Measurements from ENCODE around the gene PFKFB4.
A peak's percentile ranks its signal among the peaks of the same experiment; 100 is the strongest.

PFKFB4 gene

GRCh38 chr3:48507256-48508061 lies 49.1 kb downstream of the PFKFB4 start (continued):
- TF ChIP-seq ZNF645 (tag by site-specific recombination; IDR thresholded peaks at IDR 0.05): no peak
- 0 out of 2 replicates have a peak, but pooled peaks have one; percentile 52 for TF ChIP-seq ZXDB (tag by site-specific recombination; IDR thresholded peaks at IDR 0.05)
- TF ChIP-seq AEBP2 (tag by site-specific recombination; IDR thresholded peaks at IDR 0.05; ENCODE audit: borderline replicate concordance): no peak
- TF ChIP-seq ZNF558 (tag by site-specific recombination; IDR thresholded peaks at IDR 0.05): no peak
- TF ChIP-seq ZNF302 (tag by site-specific recombination; IDR thresholded peaks at IDR 0.05; ENCODE audit: low read depth): no peak
- TF ChIP-seq ZNF335 (tag by site-specific recombination; conservative IDR thresholded peaks at IDR 0.05): peak; percentile 65
- TF ChIP-seq SCRT1 (tag by site-specific recombination; IDR thresholded peaks at IDR 0.05; ENCODE audit: borderline replicate concordance): peak; percentile 85
- no peak for TF ChIP-seq ZSCAN18 (tag by site-specific recombination; IDR thresholded peaks at IDR 0.05)
- TF ChIP-seq ZSCAN4 (tag by site-specific recombination; IDR thresholded peaks at IDR 0.05): no peak
- no peak for TF ChIP-seq ZSCAN23 (tag by site-specific recombination; IDR thresholded peaks at IDR 0.05)
- no peak for TF ChIP-seq ZNF133 (tag by site-specific recombination; IDR thresholded peaks at IDR 0.05)
- no peak for TF ChIP-seq HOXA7 (CRISPR knock-in tag; IDR thresholded peaks at IDR 0.05; ENCODE audit: borderline replicate concordance)
- no peak for TF ChIP-seq ZNF776 (tag by site-specific recombination; IDR thresholded peaks at IDR 0.05; ENCODE audit: borderline replicate concordance)
- TF ChIP-seq ZNF138 (tag by site-specific recombination; IDR thresholded peaks at IDR 0.05; ENCODE audit: borderline replicate concordance): no peak
- peak; percentile 22; the same call in 1 of the 2 replicates for TF ChIP-seq OSR2 (tag by site-specific recombination; IDR thresholded peaks at IDR 0.05)
- no peak for TF ChIP-seq ZNF155 (tag by site-specific recombination; IDR thresholded peaks at IDR 0.05)
- no peak for TF ChIP-seq ZNF416 (tag by site-specific recombination; IDR thresholded peaks at IDR 0.05)
- no peak for TF ChIP-seq KLF16 (tag by site-specific recombination; IDR thresholded peaks at IDR 0.05)
- no peak for TF ChIP-seq ZNF561 (tag by site-specific recombination; IDR thresholded peaks at IDR 0.05; ENCODE audit: borderline replicate concordance)
- no peak for TF ChIP-seq ZNF837 (tag by site-specific recombination; IDR thresholded peaks at IDR 0.05)
- TF ChIP-seq ZNF10 (tag by site-specific recombination; IDR thresholded peaks at IDR 0.05): no peak
- no peak for TF ChIP-seq MYNN (tag by site-specific recombination; IDR thresholded peaks at IDR 0.05; ENCODE audit: borderline replicate concordance)
- no peak for TF ChIP-seq BCL11B (tag by site-specific recombination; IDR thresholded peaks at IDR 0.05; ENCODE audit: low read depth)
- no peak for TF ChIP-seq ZNF280D (tag by site-specific recombination; IDR thresholded peaks at IDR 0.05)
- TF ChIP-seq FEZF1 (tag by site-specific recombination; IDR thresholded peaks at IDR 0.05): no peak
- no peak for TF ChIP-seq ZNF114 (tag by site-specific recombination; IDR thresholded peaks at IDR 0.05)
- TF ChIP-seq ZNF449 (tag by site-specific recombination; IDR thresholded peaks at IDR 0.05): peak; percentile 41
- TF ChIP-seq YY2 (tag by site-specific recombination; IDR thresholded peaks at IDR 0.05): no peak
- TF ChIP-seq ZNF549 (tag by site-specific recombination; IDR thresholded peaks at IDR 0.05): no peak
- TF ChIP-seq ZNF184 (tag by site-specific recombination; IDR thresholded peaks at IDR 0.05): no peak
- no peak for TF ChIP-seq IKZF3 (tag by site-specific recombination; IDR thresholded peaks at IDR 0.05)
